MM.1S (cell line): Measurements from ENCODE around the gene RAB20.
A peak's percentile ranks its signal among the peaks of the same experiment; 100 is the strongest.

ENCODE experiments used
- DNase-seq: peaks from one replicate; pipeline ENCODE4 v3.0.0-alpha.2; 2015
- H2AFZ ChIP-seq: fragments of 300-600 bp; sonication (generic); 2 replicates; pipeline ENCODE4 v1.6.0; 2016; ENCODE audit warnings: antibody characterized with exemption, low read length
- H3F3A ChIP-seq: fragments of 300-600 bp; sonication (generic); 2 replicates; pipeline ENCODE4 v1.6.1; 2016; ENCODE audit warnings: mild to moderate bottlenecking, antibody characterized with exemption, low read length, moderate library complexity, mixed read lengths; ENCODE audit not compliant: insufficient read depth
- H3K27ac ChIP-seq: fragments of 300-600 bp; sonication (generic); 2 replicates; pipeline ENCODE4 v1.5.1; 2016; ENCODE audit warnings: mild to moderate bottlenecking, low read length
- H3K27me3 ChIP-seq: fragments of 300-600 bp; sonication (generic); replicated peaks from 2 replicates; pipeline ENCODE4 v1.6.0; 2016; ENCODE audit warnings: low read length; ENCODE audit not compliant: insufficient read depth
- H3K36me3 ChIP-seq: fragments of 300-600 bp; sonication (generic); replicated peaks from 2 replicates; pipeline ENCODE4 v1.6.1; 2016; ENCODE audit warnings: mild to moderate bottlenecking, low read length, mixed read lengths; ENCODE audit not compliant: insufficient read depth
- H3K4me1 ChIP-seq: fragments of 300-600 bp; sonication (generic); 2 replicates; pipeline ENCODE4 v1.6.1; 2016; ENCODE audit warnings: low read length, mixed read lengths
- H3K4me2 ChIP-seq: fragments of 300-600 bp; sonication (generic); 2 replicates; pipeline ENCODE4 v1.6.0; 2016; ENCODE audit warnings: low read depth, low read length
- H3K4me3 ChIP-seq: fragments of 300-600 bp; sonication (generic); 2 replicates; pipeline ENCODE4 v1.5.1; 2016; ENCODE audit warnings: low read length, mixed read lengths
- H3K79me2 ChIP-seq: fragments of 300-600 bp; sonication (generic); 2 replicates; pipeline ENCODE4 v1.6.1; 2016; ENCODE audit warnings: mixed run types, low read length, mixed read lengths
- H3K9ac ChIP-seq: fragments of 300-600 bp; sonication (generic); 2 replicates; pipeline ENCODE4 v1.6.1; 2016; ENCODE audit warnings: low read length, mixed read lengths
- H3K9me2 ChIP-seq: fragments of 300-600 bp; sonication (generic); replicated peaks from 2 replicates; pipeline ENCODE4 v1.6.1; 2016; ENCODE audit warnings: mild to moderate bottlenecking, low read length, mixed read lengths; ENCODE audit not compliant: insufficient read depth
- H3K9me3 ChIP-seq: fragments of 300-600 bp; sonication (generic); replicated peaks from 2 replicates; pipeline ENCODE4 v1.6.1; 2016; ENCODE audit warnings: mild to moderate bottlenecking, low read length, mixed read lengths; ENCODE audit not compliant: insufficient read depth
- H4K20me1 ChIP-seq: fragments of 300-600 bp; sonication (generic); 2 replicates; pipeline ENCODE4 v1.6.1; 2016; ENCODE audit warnings: mild to moderate bottlenecking, low read length, moderate library complexity, mixed read lengths; ENCODE audit not compliant: insufficient read depth
- EZH2 ChIP-seq: fragments of 300-600 bp; sonication (generic); optimal IDR thresholded peaks from 2 replicates; pipeline ENCODE3; 2017; ENCODE audit warnings: low read depth, mild to moderate bottlenecking, antibody characterized with exemption, low read length, mixed read lengths
- EZH2phosphoT487 ChIP-seq: fragments of 300-600 bp; sonication (generic); IDR thresholded peaks from 2 replicates; pipeline ENCODE4 v1.6.1; 2018; ENCODE audit warnings: antibody characterized with exemption, low read length
- TF ChIP-seq, protein P1 (sequence below): fragments of 300-600 bp; sonication (generic); IDR thresholded peaks from 2 replicates; pipeline ENCODE4 v1.5.1; 2016; ENCODE audit warnings: antibody characterized with exemption, low read length, mixed read lengths

The RAB20 gene

DNA sequence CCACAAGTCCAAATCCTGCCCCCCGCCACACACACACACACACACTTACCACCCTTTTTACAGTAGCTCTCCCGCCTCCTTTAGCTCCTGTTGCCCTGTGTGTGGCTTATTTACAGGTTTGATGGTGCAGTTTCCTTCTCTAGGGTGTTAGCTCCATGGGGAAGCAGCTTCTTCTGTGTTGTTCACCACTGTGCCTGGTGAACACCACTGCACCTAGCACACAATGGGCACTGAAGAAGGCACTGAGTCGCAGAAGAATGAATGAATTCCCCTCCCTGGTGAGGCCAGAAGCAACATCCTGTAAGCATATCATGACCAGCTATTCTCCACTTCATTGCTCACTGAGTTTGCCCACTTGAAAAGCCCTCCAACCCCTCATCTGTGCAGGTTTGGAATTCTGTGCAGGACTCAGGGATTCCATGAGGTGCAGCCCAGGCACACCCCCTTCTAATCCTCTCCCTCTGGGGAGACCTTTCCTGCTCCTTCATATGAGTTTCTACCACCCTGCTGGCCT, 3.0 kb upstream of the RAB20 start:
- H3K9me2 ChIP-seq = no peaks in the 10 kb centered on the region
- peaks cover 17% of the 10 kb centered on the region for H3F3A ChIP-seq
- H3K4me3 ChIP-seq = no peak overlapping the region
- H3K27ac ChIP-seq = no peak overlapping the region
- no peaks in the 10 kb centered on the region for H4K20me1 ChIP-seq
- H3K27me3 ChIP-seq = peaks cover 16% of the 10 kb centered on the region
- H2AFZ ChIP-seq = no peak overlapping the region
- no peaks in the 10 kb centered on the region for H3K9me3 ChIP-seq
- no peak for TF ChIP-seq EZH2
- DNase-seq = no peak
- H3K79me2 ChIP-seq = no peaks in the 10 kb centered on the region
- H3K4me1 ChIP-seq = no peaks in the 10 kb centered on the region
- H3K4me2 ChIP-seq = no peak overlapping the region
- no peaks in the 10 kb centered on the region for H3K36me3 ChIP-seq
- no peak overlapping the region for H3K9ac ChIP-seq

DNA sequence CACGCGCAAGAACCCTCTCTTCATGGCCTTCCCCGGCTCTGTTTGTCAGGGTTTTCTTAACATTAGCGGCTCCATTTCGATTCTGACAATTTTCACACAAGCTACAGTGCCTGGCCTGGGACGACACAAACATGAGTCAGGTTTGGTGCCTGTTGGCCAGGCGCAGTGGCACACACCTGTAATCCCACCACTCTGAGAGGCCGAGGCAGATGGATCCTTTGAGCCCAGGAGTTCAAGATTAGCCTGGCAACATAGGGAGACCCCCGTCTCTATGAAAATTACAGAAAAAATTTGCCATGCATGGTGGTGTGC, 1.9 kb upstream of the RAB20 start:
- Histone ChIP-seq H3K79me2 (no peaks in the 10 kb centered on the region), H3K9me3 (no peaks in the 10 kb centered on the region), H3K4me1 (no peaks in the 10 kb centered on the region), H3K36me3 (no peaks in the 10 kb centered on the region), H3F3A (peaks cover 17% of the 10 kb centered on the region), H3K9me2 (no peaks in the 10 kb centered on the region), H2AFZ (no peak overlapping the region), H3K27ac (no peak overlapping the region), H3K27me3 (peaks cover 16% of the 10 kb centered on the region), H4K20me1 (no peaks in the 10 kb centered on the region), H3K4me3 (no peak overlapping the region), H3K9ac (no peak overlapping the region), H3K4me2 (no peak overlapping the region)
- no peak for DNase-seq
- TF ChIP-seq EZH2phosphoT487 = no peak
- TF ChIP-seq, protein P1, sequence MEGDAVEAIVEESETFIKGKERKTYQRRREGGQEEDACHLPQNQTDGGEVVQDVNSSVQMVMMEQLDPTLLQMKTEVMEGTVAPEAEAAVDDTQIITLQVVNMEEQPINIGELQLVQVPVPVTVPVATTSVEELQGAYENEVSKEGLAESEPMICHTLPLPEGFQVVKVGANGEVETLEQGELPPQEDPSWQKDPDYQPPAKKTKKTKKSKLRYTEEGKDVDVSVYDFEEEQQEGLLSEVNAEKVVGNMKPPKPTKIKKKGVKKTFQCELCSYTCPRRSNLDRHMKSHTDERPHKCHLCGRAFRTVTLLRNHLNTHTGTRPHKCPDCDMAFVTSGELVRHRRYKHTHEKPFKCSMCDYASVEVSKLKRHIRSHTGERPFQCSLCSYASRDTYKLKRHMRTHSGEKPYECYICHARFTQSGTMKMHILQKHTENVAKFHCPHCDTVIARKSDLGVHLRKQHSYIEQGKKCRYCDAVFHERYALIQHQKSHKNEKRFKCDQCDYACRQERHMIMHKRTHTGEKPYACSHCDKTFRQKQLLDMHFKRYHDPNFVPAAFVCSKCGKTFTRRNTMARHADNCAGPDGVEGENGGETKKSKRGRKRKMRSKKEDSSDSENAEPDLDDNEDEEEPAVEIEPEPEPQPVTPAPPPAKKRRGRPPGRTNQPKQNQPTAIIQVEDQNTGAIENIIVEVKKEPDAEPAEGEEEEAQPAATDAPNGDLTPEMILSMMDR = no peak

DNA sequence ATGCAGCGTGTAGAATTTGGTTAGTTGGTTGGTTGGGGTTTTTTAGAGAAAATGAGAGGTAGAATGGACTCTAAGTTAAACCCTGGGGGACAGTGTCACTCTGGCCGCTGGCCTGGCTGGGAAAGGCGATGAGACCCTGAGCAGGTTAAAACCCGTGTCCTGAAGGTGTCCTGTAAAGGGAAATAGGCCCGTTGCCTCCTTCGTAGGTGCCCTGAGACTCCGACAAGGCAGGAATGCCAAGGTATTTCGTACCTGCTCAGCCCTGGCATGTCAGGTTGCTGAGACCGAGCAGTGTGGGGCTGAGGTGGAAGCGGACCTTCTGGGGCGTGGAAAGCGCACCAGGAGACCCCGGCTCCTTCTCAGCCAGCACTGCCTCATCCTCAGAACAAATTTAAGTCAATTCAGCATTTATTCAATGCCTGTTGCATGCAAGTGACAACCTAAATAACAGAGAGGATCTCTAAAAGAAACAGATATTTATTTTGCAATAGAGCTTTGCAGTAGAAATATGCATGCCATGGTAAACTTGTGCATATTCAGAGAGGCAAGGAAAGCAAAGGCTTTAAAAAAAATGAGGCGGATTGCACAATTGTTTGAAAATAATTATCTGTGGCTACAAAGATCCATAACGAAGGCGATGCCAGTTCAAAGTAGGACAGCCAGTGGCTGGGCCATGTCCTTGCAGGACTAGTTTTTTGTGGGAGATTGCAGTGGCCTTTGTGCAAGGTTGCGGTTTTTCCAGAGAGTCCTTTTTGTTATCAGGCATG, 1.4 kb upstream of the RAB20 start:
- Histone ChIP-seq H3K27ac (no peak overlapping the region), H3K9me3 (no peaks in the 10 kb centered on the region), H3K4me2 (peak overlapping the region; percentile 68; the same call in 1 of the 2 replicates), H3K79me2 (no peaks in the 10 kb centered on the region), H3K4me3 (peak overlapping the region; percentile 65; the same call in 1 of the 2 replicates), H3K36me3 (no peaks in the 10 kb centered on the region), H4K20me1 (no peaks in the 10 kb centered on the region), H2AFZ (no peak overlapping the region), H3K27me3 (peaks cover 16% of the 10 kb centered on the region), H3K9me2 (no peaks in the 10 kb centered on the region), H3K4me1 (no peaks in the 10 kb centered on the region), H3K9ac (no peak overlapping the region), H3F3A (peaks cover 17% of the 10 kb centered on the region)
- no peak for DNase-seq
- TF ChIP-seq EZH2phosphoT487 (no peak), EZH2 (no peak)
- TF ChIP-seq, protein P1 = no peak

DNA sequence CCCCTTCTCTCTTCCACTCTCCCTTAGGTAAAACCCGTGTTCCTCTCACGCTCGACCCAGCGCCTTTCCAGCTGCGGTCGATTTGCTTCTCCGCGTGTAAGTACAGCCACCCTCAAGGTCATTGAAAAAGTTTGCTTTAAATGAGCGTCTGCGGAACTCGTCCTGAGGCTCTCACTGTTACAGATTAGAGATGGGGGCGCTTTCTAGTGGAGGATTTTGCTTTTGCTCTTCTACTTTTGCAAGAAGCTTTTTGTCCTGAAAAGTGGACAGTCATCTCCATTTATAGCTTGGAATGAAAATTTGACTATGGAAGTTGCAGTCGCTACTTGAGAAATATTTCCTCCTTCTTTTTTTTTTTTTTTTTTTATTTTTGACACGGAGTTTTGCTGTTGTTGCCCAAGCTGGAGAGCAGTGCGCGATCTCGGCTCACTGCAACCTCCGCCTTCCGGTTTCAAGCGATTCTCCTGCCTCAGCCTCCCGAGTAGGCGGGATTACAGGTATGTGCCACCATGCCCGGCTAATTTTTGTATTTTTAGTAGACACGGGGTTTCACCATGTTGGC, 595 bp upstream of the RAB20 start:
- Histone ChIP-seq H3K36me3 (no peaks in the 10 kb centered on the region), H3K9ac (peak overlapping the region; percentile 2; the same call in 1 of the 2 replicates), H3K9me2 (no peaks in the 10 kb centered on the region), H2AFZ (peak overlapping the region; percentile 64), H4K20me1 (no peaks in the 10 kb centered on the region), H3K4me3 (peak overlapping the region; percentile 65), H3K27ac (no peak overlapping the region), H3K79me2 (no peaks in the 10 kb centered on the region), H3K27me3 (peaks cover 16% of the 10 kb centered on the region), H3K4me2 (peak overlapping the region; percentile 68), H3K4me1 (no peaks in the 10 kb centered on the region), H3K9me3 (no peaks in the 10 kb centered on the region), H3F3A (peaks cover 17% of the 10 kb centered on the region)
- DNase-seq = no peak
- TF ChIP-seq, protein P1 = no peak
- TF ChIP-seq EZH2 (no peak), EZH2phosphoT487 (no peak)
